Activated effector memory CD4-positive, alpha-beta T cell treated with Interleukin-2 at 50 U/mL for 16 hours (primary cell): ENCODE data around the gene IGF1R.
"Not testable (repeated sequence)": the region's sequence is repeated elsewhere in the genome, so short reads cannot be mapped to it uniquely, and the experiment has no call there.

Source experiments
- DNase-seq: peaks from one replicate; pipeline ENCODE4 v3.0.0-alpha.2; 2020

The IGF1R gene

GRCh38 chr15:98978153-98978552, 329.8 kb downstream of the IGF1R start:
- DNase-seq, result no peak

DNA sequence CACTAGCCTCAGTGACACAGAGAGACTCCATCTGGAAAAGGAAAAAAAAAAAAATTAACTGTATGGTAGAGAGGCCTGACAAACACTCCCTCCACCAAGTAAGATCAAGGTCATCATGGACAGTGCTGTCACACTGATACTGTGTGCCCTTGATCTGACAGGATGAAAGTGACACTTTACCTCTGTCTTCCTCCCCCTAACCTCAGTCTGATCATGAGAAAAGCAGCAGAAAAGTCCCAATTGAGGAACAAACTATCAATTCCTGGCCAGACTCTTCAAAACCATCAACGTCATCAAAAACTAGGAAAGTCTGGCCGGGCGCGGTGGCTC, 332.5 kb downstream of the IGF1R start:
- DNase-seq, result no peak

DNA sequence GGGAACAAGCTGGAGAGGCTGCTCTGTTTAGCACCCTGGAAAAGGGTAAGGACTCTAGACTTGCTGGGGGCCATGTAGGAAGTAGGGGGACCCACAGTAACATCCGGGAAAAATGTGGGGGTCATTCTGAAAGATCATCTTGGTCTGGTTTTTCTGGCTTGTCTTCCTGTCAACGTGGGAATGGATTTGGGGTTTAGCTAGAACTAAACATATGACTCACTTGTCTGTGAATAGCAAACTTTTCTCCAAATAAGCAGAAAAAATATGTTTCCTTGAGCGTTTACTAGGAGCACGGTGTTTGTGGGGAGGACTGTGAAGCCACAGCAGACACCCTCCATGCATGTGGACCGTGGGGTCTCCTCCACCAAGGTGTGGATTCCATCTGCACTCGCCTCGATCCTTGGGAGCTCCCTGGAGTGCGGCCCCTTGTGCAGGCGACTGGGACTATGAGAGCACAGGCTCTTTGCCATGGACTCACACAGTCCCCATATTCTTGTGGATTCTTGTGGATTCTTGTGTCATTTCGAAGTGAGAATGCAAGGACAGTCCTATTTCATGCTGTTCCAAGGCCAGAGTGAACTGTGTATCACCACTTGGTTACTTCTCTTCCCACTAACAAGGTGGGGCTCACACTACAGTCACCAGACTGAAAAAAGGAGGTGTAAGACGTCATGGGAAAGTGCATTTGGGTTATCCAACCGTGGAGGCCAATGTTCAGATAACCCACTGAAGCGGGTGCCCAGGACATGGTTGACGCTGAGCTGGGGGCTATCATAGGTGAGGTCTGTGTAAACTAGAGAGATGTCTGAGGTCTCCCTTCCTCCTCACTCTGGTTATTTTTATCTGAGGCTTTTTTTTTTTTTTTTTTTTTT, 333.7 kb downstream of the IGF1R start:
- DNase-seq, result no peak

- DNase-seq, result no peak
Observed at GRCh38 chr15:98983334-98983733, 335.0 kb downstream of the IGF1R start.

- no peak for DNase-seq
Observed at GRCh38 chr15:98986281-98986680, 337.9 kb downstream of the IGF1R start.

GRCh38 chr15:98994892-98995291, 346.6 kb downstream of the IGF1R start:
- DNase-seq, result no peak

GRCh38 chr15:98996169-98996568, 347.8 kb downstream of the IGF1R start:
- no peak for DNase-seq

- no peak for DNase-seq
Observed at GRCh38 chr15:98996624-98997023, 348.3 kb downstream of the IGF1R start.

GRCh38 chr15:98997312-98997711, 349.0 kb downstream of the IGF1R start:
- no peak for DNase-seq

GRCh38 chr15:98997755-98998154, 349.4 kb downstream of the IGF1R start:
- DNase-seq, result no peak

- no peak for DNase-seq
Observed at GRCh38 chr15:98998279-98998678, 349.9 kb downstream of the IGF1R start.

GRCh38 chr15:98999233-98999632, 350.9 kb downstream of the IGF1R start:
- no peak for DNase-seq

DNA sequence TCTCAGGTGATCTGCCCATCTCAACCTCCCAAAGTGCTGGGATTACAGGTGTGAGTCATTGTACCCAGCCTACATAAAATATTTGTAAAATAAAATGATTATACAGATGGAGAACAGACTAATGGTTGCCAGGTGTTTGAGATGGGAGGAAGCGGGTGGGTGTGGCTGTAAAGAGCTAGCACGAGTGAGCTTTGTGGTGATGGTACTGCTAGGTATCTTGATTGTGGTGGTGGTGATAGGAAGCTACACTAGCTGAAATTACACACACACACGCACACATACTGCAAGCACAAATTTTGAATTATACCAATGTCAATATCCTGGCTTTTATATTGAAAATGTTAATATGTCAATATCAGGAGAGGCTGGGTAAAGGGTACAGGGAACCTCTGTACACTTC, 353.9 kb downstream of the IGF1R start:
- no peak for DNase-seq

- DNase-seq, result not testable (repeated sequence)
Observed at GRCh38 chr15:99003317-99003716, 355.0 kb downstream of the IGF1R start.

DNA sequence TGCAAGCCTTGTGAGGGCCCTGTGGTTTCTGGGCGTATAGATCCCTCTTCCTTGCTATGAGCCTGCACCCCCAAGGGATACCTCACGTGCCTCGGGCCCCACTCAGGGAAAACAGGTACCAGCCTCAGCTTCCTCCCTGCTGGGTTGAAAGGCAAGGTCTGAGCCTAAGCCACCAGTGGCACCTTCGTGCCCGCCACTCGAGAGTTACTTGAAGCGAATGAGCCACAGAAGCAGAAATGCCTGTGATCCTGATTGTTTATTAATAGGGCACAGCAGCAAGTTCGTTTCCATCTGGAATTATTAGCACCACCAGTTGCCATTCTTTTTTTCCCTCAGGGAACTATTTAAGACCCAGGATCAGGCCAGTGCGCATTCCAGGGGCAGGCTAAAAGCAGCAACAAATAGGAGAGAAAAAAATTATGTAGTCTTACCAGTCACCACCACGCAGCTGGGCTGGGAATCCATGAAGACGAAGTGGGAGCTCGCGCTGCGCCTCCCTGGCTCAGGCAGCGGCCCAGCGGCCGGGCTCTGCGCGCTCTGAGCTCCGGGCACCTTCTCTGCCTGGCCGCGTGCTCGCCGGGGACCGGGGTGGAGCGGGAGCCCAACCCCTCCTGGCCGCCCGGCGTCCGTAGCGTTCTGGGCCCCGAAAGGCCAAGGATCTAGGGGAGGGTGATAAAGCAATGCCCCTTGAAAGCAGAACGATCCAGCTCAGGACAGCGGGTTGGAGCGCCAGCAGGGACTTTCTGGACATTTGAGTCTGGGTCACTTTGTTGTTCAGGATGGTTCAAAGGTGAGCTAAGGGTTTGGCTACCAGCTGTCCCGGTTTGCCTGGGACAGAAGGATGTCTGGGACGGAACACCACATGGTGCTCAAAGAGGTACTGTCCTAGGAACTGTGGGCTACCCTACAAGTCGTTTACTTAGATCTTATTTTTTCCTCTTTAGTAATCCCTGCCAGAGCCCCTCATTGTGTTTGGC, 356.9 kb downstream of the IGF1R start:
- not testable (repeated sequence) for DNase-seq

DNA sequence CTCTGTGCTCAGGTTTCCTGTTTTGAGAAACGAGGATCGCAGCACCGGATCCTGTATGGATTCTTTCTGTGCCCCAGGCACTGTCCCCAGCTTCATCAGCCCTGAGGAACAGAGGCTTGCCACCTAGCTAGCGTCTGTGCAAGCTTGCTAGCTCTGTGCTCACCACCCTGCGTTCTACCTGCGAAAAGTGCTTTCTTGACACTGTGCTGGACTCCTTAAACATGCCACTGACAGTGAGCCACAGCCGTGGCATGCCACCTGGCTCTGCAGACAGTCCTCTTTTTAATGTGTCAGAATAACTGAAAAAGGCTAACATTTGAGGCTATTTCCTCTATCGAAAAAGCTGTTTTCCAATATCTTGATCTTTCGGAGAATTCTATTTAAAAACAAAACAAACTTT, 357.8 kb downstream of the IGF1R start:
- no peak for DNase-seq

GRCh38 chr15:99006904-99007495, 358.7 kb downstream of the IGF1R start:
- DNase-seq, result no peak

DNA sequence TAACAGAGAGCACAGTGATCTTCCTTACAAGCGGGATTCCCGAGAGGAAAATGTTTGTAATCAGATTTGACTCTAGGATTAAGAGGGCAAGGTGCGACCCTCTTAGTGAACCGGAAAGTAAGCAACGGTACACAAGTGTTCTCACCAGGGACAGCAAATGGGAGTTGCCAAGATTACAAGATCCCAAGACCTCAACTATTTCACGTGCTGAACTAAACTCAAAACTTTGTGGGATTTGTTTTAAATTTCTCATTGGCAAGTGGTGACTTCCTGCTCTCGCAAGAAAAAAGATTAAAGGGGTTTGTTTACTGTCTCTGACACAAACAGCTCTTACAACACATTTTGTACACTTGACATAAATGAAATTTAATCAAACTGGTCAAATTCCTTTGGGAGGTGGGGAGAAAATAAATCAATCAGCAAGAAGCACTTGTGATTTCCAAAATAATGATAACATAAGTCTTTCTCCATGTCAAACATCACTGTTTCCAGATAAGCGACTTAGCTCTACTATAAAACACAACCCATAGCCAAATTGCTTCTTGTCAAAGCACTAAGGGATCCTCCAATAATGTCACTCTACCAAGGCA, 361.5 kb downstream of the IGF1R start:
- no peak for DNase-seq

DNA sequence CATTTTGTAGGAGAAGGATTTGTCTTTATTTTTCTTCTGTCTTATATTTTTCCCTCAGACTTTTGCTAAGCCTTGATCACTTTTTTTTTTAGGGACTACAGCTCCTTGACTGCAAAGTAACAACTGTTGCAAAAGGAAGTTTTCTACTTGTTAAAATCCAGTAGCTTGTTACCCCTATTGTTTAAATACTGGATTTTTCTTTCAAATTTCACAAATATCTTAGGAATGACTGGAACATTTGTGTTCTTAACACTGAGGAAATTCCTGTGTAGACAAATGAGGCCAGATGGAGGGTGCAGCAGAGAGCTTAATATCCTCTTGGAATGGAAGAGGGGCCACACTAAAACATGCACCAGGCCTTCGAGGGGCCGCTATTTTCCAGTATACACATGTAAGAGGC, 362.4 kb downstream of the IGF1R start:
- DNase-seq, result no peak
